Keratinocyte (primary cell): ENCODE measurements around the gene PIP4K2A. TPM values are rescaled to one million over a fixed set of nuclear protein-coding genes. Genes with fewer than 3 reads are reported as not detected.

Experiments
- DNase-seq: peaks from one replicate; pipeline ENCODE4 v3.0.0-alpha.2; 2011; ENCODE audit warnings: low read depth, missing footprints, low spot score
- FAIRE-seq: peaks from 2 replicates; lab custom pipeline; 2011; peaks lifted over from hg19 to GRCh38; lab: Jason Lieb, UNC
- H2AFZ ChIP-seq: 2 replicates; pipeline ENCODE4 v1.6.0; 2012; ENCODE audit warnings: low read length, control low read depth, inconsistent platforms; ENCODE audit not compliant: control insufficient read depth
- H3K27ac ChIP-seq: 2 replicates; pipeline ENCODE4 v1.5.1; 2011; ENCODE audit warnings: low read length; ENCODE audit not compliant: control insufficient read depth, insufficient read depth
- H3K27me3 ChIP-seq: 3 replicates; pipeline ENCODE4 v1.6.0; 2011; ENCODE audit warnings: low read length; ENCODE audit not compliant: control insufficient read depth, insufficient read depth; ENCODE audit errors: extremely low read depth
- H3K36me3 ChIP-seq, 2 experiments: 2 replicates in 1 of 2; 3 replicates in 1 of 2; pipeline ENCODE4 v1.5.1; 2011; ENCODE audit warnings: low read length in 2 of 2, mild to moderate bottlenecking in 1 of 2; ENCODE audit not compliant: control insufficient read depth in 2 of 2, insufficient read depth in 2 of 2; ENCODE audit errors: extremely low read depth in 1 of 2
- H3K4me1 ChIP-seq: 3 replicates; pipeline ENCODE4 v1.5.1; 2011; ENCODE audit warnings: low read length; ENCODE audit not compliant: control insufficient read depth, insufficient read depth; ENCODE audit errors: extremely low read depth
- H3K4me2 ChIP-seq: 3 replicates; pipeline ENCODE4 v1.6.0; 2011; ENCODE audit warnings: low read depth, low read length; ENCODE audit not compliant: control insufficient read depth, insufficient read depth; ENCODE audit errors: extremely low read depth
- H3K4me3 ChIP-seq, 3 experiments: fragments of 200-600 bp in 1 of 3; sonication (generic) in 1 of 3; 2 replicates in 2 of 3; 3 replicates in 1 of 3; pipeline ENCODE4 v1.5.1; 2011 to 2016; ENCODE audit warnings: low read length in 3 of 3, mild to moderate bottlenecking in 3 of 3, control low read depth in 2 of 3, inconsistent platforms in 1 of 3, low read depth in 1 of 3, mixed read lengths in 1 of 3, mixed run types in 1 of 3, moderate library complexity in 1 of 3; ENCODE audit not compliant: control insufficient read depth in 2 of 3, insufficient read depth in 2 of 3; ENCODE audit errors: extremely low read depth in 1 of 3
- H3K79me2 ChIP-seq: 2 replicates; pipeline ENCODE4 v1.6.0; 2012; ENCODE audit warnings: low read length; ENCODE audit not compliant: control insufficient read depth, insufficient read depth
- H3K9ac ChIP-seq: 3 replicates; pipeline ENCODE4 v1.6.0; 2011; ENCODE audit warnings: low read length; ENCODE audit not compliant: control insufficient read depth, insufficient read depth; ENCODE audit errors: extremely low read depth
- H3K9me1 ChIP-seq: 3 replicates; pipeline ENCODE4 v1.6.0; 2011; ENCODE audit warnings: low read length; ENCODE audit not compliant: control insufficient read depth, insufficient read depth; ENCODE audit errors: extremely low read depth
- H3K9me3 ChIP-seq: 2 replicates; pipeline ENCODE4 v1.5.1; 2012; ENCODE audit warnings: low read depth, low read length; ENCODE audit not compliant: control insufficient read depth
- H4K20me1 ChIP-seq: 3 replicates; pipeline ENCODE4 v1.6.0; 2011; ENCODE audit warnings: low read length; ENCODE audit not compliant: control insufficient read depth, insufficient read depth; ENCODE audit errors: extremely low read depth
- CTCF ChIP-seq, 3 experiments: IDR thresholded peaks in 1 of 3; conservative IDR thresholded peaks in 1 of 3; optimal IDR thresholded peaks in 1 of 3; 2 replicates in 2 of 3; 3 replicates in 1 of 3; pipeline versions ENCODE3 to v1.5.1; 2011; ENCODE audit warnings: low read length in 3 of 3, mild to moderate bottlenecking in 3 of 3, moderate library complexity in 2 of 3, control low read depth in 1 of 3, inconsistent platforms in 1 of 3; ENCODE audit not compliant: insufficient read depth in 2 of 3; ENCODE audit errors: extremely low read depth in 1 of 3
- EZH2 ChIP-seq: IDR thresholded peaks from one replicate; pipeline ENCODE4 v1.6.1; 2012; ENCODE audit warnings: inconsistent platforms, mild to moderate bottlenecking, low read length, moderate library complexity
- dilution Hi-C: fragments of 300-500 bp; cut with MboI; formaldehyde crosslinking; loops from one replicate; pipeline ENCODE4 v1.7.0; 2020; ENCODE audit warnings: low sequenced_read_pairs; ENCODE audit not compliant: extremely low pct_ligation_motif_present
- polyA plus RNA-seq, 5 experiments: library from polyadenylated mRNA; depleted of rRNA in 3 of 5; stranded (reverse) in 3 of 5; stranded (forward) in 1 of 5; unstranded in 1 of 5; fragments of >200 nt; gene quantifications; 1 replicate in 1 of 5; 2 replicates in 3 of 5; 3 replicates in 1 of 5; pipeline versions ENCODE4 v1.2.1 to v1.2.3, GENCODE V29; 2011 to 2012; ENCODE audit warnings: missing spikeins in 2 of 5, low read depth in 1 of 5, low replicate concordance in 1 of 5

PIP4K2A gene
- polyA plus RNA-seq, 1 donor (not counting 4 experiments of a cell fraction or from before 2014, with no cell fraction given): 15.5 TPM

- Histone ChIP-seq H4K20me1 (peaks cover 3% of the 10 kb centered on the region), H3K9me1 (peaks cover 5% of the 10 kb centered on the region), H3K4me2 (no peak overlapping the region), H3K4me3 (no peak overlapping the region), H3K36me3 (peaks cover 3 to 4% of the 10 kb centered on the region in 2 experiments), H3K79me2 (peaks cover 1% of the 10 kb centered on the region), H2AFZ (no peak overlapping the region), H3K27ac (no peak overlapping the region), H3K4me1 (peaks cover 16% of the 10 kb centered on the region), H3K9me3 (no peaks in the 10 kb centered on the region), H3K27me3 (no peaks in the 10 kb centered on the region), H3K9ac (no peak overlapping the region)
- FAIRE-seq: no peak
- dilution Hi-C loops: no loop called here
- TF ChIP-seq EZH2: no peak
- no peak for TF ChIP-seq CTCF (optimal IDR thresholded peaks at IDR 0.05 in 1 of 3, IDR thresholded peaks at IDR 0.05 in 1 of 3, conservative IDR thresholded peaks at IDR 0.05 in 1 of 3; ENCODE audit: extremely low read depth in 1 of 3, insufficient read depth in 2 of 3, low read length in 3 of 3)
- DNase-seq: no peak
These were observed 112.8 kb downstream of the PIP4K2A start for GRCh38 chr10:22601618-22602017.

- FAIRE-seq (no peak), DNase-seq (no peak)
- TF ChIP-seq EZH2 (no peak), CTCF (optimal IDR thresholded peaks at IDR 0.05 in 1 of 3, IDR thresholded peaks at IDR 0.05 in 1 of 3, conservative IDR thresholded peaks at IDR 0.05 in 1 of 3; ENCODE audit: extremely low read depth in 1 of 3, insufficient read depth in 2 of 3, low read length in 3 of 3) (no peak)
- H3K9me3 ChIP-seq: no peaks in the 10 kb centered on the region
- no peak overlapping the region for H3K9ac ChIP-seq
- H3K27ac ChIP-seq: no peak overlapping the region
- peaks cover 13% of the 10 kb centered on the region for H3K4me1 ChIP-seq
- no peak overlapping the region for H3K4me2 ChIP-seq
- no peak overlapping the region for H2AFZ ChIP-seq
- dilution Hi-C loops: no loop called here
- peaks cover 1% of the 10 kb centered on the region for H3K79me2 ChIP-seq
- no peaks in the 10 kb centered on the region for H3K27me3 ChIP-seq
- no peak overlapping the region for H3K4me3 ChIP-seq
- peaks cover 3% of the 10 kb centered on the region for H4K20me1 ChIP-seq
- peaks cover 5% of the 10 kb centered on the region for H3K9me1 ChIP-seq
- peaks cover 3 to 4% of the 10 kb centered on the region in 2 experiments for H3K36me3 ChIP-seq
These were observed 114.6 kb downstream of the PIP4K2A start for GRCh38 chr10:22599636-22600228.
